GM12892 (cell line): ENCODE results near the gene RGS5.

ENCODE experiments used
- POLR2A ChIP-seq: IDR thresholded peaks from 2 replicates; pipeline ENCODE4 v1.6.1; 2011; ENCODE audit warnings: low read depth, low read length, control low read depth
- POLR2AphosphoS5 ChIP-seq: IDR thresholded peaks from 2 replicates; pipeline ENCODE4 v1.6.1; 2011; ENCODE audit warnings: low read depth, low read length, control low read depth
- TAF1 ChIP-seq: IDR thresholded peaks from 2 replicates; pipeline ENCODE4 v1.6.1; 2011; ENCODE audit warnings: low read depth, mild to moderate bottlenecking, control low read depth, low read length, borderline replicate concordance

DNA sequence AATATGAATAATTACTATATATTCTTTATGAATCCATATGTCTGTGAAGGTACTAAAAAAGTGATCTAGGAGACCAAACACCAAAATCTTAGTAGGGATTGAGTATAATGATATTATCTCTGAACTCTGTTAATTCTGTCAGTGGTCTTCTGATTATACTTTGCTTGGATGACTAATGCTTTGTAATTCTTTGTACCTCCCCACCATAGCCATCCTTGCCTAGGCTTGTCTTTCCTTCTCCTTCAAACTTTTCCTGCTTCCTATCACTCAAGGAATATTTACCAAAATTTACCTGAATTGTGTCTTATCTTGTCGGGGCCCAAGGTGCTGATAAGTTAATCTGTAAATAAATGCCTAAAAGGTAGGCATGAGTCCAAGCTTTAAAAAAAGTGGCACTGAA lies 845 bp upstream of the RGS5 start:
- no peak for TF ChIP-seq POLR2A
- no peak for TF ChIP-seq TAF1
- no peak for TF ChIP-seq POLR2AphosphoS5
